Measurements from ENCODE around the gene PTRHD1. TPM values are rescaled to one million over a fixed set of nuclear protein-coding genes. Genes with fewer than 3 reads are reported as not detected.

Gene PTRHD1
- total and polyA plus RNA-seq, 2 of the 8 experiments (the other 6 are each of a cell fraction or from before 2014, with no cell fraction given): 46.2 to 91.9 TPM

DNA sequence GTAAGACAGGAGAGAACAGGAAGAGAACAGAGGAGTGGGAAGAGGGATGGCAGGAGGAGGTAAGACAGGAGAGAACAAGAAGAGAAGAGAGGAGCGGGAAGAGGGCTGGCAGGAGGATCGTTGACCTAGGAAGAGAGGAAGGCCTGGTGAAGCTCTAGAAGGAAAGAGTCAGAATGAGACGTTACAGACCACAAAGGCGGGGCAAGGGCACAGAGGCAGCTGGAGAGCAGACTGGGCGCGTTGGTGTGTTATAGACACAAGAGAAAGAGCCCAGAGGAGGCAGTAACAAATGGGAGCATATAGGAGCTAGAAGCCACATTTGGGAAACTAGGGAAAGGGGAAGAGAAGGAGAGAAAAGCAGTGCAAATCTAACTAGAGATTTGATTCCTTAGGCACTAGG is 26.6 kb downstream of the PTRHD1 start:
- Histone ChIP-seq H3K23me2 (ENCODE audit: low read depth, low read length) (no peaks in the 10 kb centered on the region; the same call in 1 of the 2 replicates), H3K4me1 (replicated peaks in 1 of 4; ENCODE audit: control insufficient read depth in 3 of 4, insufficient read depth in 4 of 4, low read length in 3 of 4) (no peaks in the 10 kb centered on the region; a peak in 2 of 7 replicates), H2BK20ac (ENCODE audit: low read length) (no peak overlapping the region), H2BK5ac (ENCODE audit: low read depth, low read length) (no peak overlapping the region), H4K5ac (ENCODE audit: insufficient read length, low read depth, low read length) (no peak overlapping the region), H2BK12ac (ENCODE audit: low read depth, low read length) (0 out of 2 replicates have a peak overlapping the region, but pooled peaks have one; percentile 31), H2AFZ (ENCODE audit: low read length) (no peak overlapping the region), H3K18ac (ENCODE audit: extremely low read depth, low read length) (no peak overlapping the region), H3K36me3 (ENCODE audit: control insufficient read depth in 2 of 4, insufficient read depth in 4 of 4, low read length in 3 of 4) (peaks cover 0 to 8% (median 0%) of the 10 kb centered on the region in 4 experiments; a peak in 3 of 8 replicates), H3K4me3 (ENCODE audit: extremely low read depth in 1 of 4, insufficient read depth in 2 of 4, low read depth in 3 of 4, low read length in 4 of 4) (no peak overlapping the region), H4K20me1 (replicated peaks in 1 of 2; ENCODE audit: control insufficient read depth in 1 of 2, insufficient read depth in 2 of 2, low read length in 2 of 2) (no peaks in the 10 kb centered on the region), H2BK120ac (replicated peaks; ENCODE audit: low read depth, low read length) (no peak overlapping the region), H4K8ac (ENCODE audit: extremely low read depth, insufficient read depth, low read length) (no peak overlapping the region), H3K27me3 (replicated peaks in 1 of 4; ENCODE audit: control insufficient read depth in 3 of 4, extremely low read depth in 1 of 4, insufficient read depth in 3 of 4, low read length in 3 of 4) (no peaks in the 10 kb centered on the region), H3K79me1 (ENCODE audit: low read depth, low read length) (no peaks in the 10 kb centered on the region), H3K23ac (ENCODE audit: insufficient read length) (no peak overlapping the region), H3K14ac (ENCODE audit: insufficient read length) (no peak overlapping the region), H2BK15ac (ENCODE audit: low read length) (no peak overlapping the region), H4K91ac (replicated peaks; ENCODE audit: insufficient read length, low read length) (no peak overlapping the region), H3K56ac (replicated peaks; ENCODE audit: insufficient read length, low read depth, low read length) (no peak overlapping the region), H2AK5ac (ENCODE audit: low read depth, low read length) (no peak overlapping the region), H3K79me2 (ENCODE audit: control insufficient read depth in 1 of 2, insufficient read depth in 2 of 2, low read length in 2 of 2) (no peaks in the 10 kb centered on the region), H3K9me3 (ENCODE audit: insufficient read depth in 2 of 2, low read depth in 1 of 2, low read length in 1 of 2) (no peaks in the 10 kb centered on the region), H3K9ac (replicated peaks in 1 of 4; ENCODE audit: extremely low read depth in 1 of 4, low read depth in 3 of 4, low read length in 3 of 4) (no peak overlapping the region), H3K4ac (replicated peaks; ENCODE audit: insufficient read length, low read depth, low read length) (no peak overlapping the region), H3K27ac (ENCODE audit: low read depth, low read length) (no peak overlapping the region), H3K4me2 (ENCODE audit: insufficient read depth in 1 of 2, low read depth in 2 of 2, low read length in 2 of 2) (no peak overlapping the region)
- DNase-seq (ENCODE audit: low read depth in 1 of 2, low spot score in 2 of 2) (no peak), FAIRE-seq (no peak)
- CTCF ChIA-PET (ENCODE audit: partially characterized antibody): interaction anchor here (1.2 kb wide), 1 partner anchor 174 kb away, joined by 4 read pairs; no protein-coding TSS in a partner anchor
- 83% methylated on average over 6 of the region's 6 CpGs; no CpG with 5 or more reads in 1 of the 2 experiments for WGBS, 2 experiments (ENCODE audit: extremely low coverage in 1 of 2, insufficient coverage in 1 of 2, insufficient read length in 1 of 2, insufficient replicate concordance in 2 of 2, low coverage in 1 of 2, low lambda C conversion rate in 2 of 2, missing lambda C conversion rate in 1 of 2)
- POLR2A ChIA-PET (ENCODE audit: partially characterized antibody): interaction anchor here (1.4 kb wide), 1 partner anchor 26 kb away, joined by 4 read pairs; the partner anchor contains the start of genes CENPO and PTRHD1
- no peak for TF ChIP-seq TEAD4 (IDR thresholded peaks at IDR 0.05; ENCODE audit: low read depth, low read length)
- TF ChIP-seq SIRT6 (IDR thresholded peaks at IDR 0.05; ENCODE audit: low read length): no peak
- no peak for TF ChIP-seq RFX5 (IDR thresholded peaks at IDR 0.05; ENCODE audit: borderline replicate concordance, low read depth, low read length)
- no peak for TF ChIP-seq POLR2AphosphoS5 (IDR thresholded peaks at IDR 0.05; ENCODE audit: low read depth, low read length)
- TF ChIP-seq ATF2 (IDR thresholded peaks at IDR 0.05; ENCODE audit: low read length): no peak
- no peak for TF ChIP-seq SP4 (IDR thresholded peaks at IDR 0.05; ENCODE audit: low read length)
- TF ChIP-seq EGR1 (IDR thresholded peaks at IDR 0.05; ENCODE audit: borderline replicate concordance, low read depth, low read length): no peak
- TF ChIP-seq EP300 (IDR thresholded peaks at IDR 0.05; ENCODE audit: borderline replicate concordance in 1 of 2, low read depth in 2 of 2, low read length in 2 of 2): no peak
- no peak for TF ChIP-seq HDAC6 (IDR thresholded peaks at IDR 0.05; ENCODE audit: low read depth, low read length)
- TF ChIP-seq RAD21 (IDR thresholded peaks at IDR 0.05 in 1 of 2, conservative IDR thresholded peaks at IDR 0.05 in 1 of 2; ENCODE audit: low read depth in 2 of 2, low read length in 2 of 2): no peak
- no peak for TF ChIP-seq JUND (IDR thresholded peaks at IDR 0.05; ENCODE audit: low read length)
- TF ChIP-seq CREB1 (IDR thresholded peaks at IDR 0.05): no peak
